ENCODE measurements around the gene ATP5F1B. TPM values are rescaled to one million over a fixed set of nuclear protein-coding genes. Genes with fewer than 3 reads are reported as not detected.

The ATP5F1B gene
- total RNA-seq, 1 experiment from 2014 or later = 999 TPM

- ATAC-seq (peak; percentile 70), DNase-seq (ENCODE audit: low read depth, low spot score) (peak; percentile 71)
- Histone ChIP-seq H3K9me3 (ENCODE audit: control insufficient read depth, insufficient read depth, low read depth, low read length) (no peaks in the 10 kb centered on the region), H3K36me3 (ENCODE audit: control insufficient read depth, insufficient read depth, low read length) (peaks cover 10% of the 10 kb centered on the region), H3K4me1 (ENCODE audit: control insufficient read depth, insufficient read depth, low read length) (no peaks in the 10 kb centered on the region; the same call in 1 of the 2 replicates), H3K27me3 (ENCODE audit: control insufficient read depth, insufficient read depth, low read length) (no peaks in the 10 kb centered on the region), H3K27ac (ENCODE audit: low read length) (no peak overlapping the region), H3K4me3 (ENCODE audit: low read depth in 2 of 2, low read length in 2 of 2) (no peak overlapping the region)
- ChIA-PET CTCF (interaction anchor here (0.5 to 0.6 kb wide), 2 partner anchors 34 to 73 kb away, joined by 3 to 8 read pairs; partner anchors contain the start of gene RBMS2), POLR2A (interaction anchor here (0.6 kb wide), 1 partner anchor 13 kb away, joined by 3 read pairs; no protein-coding TSS in a partner anchor)
- TF ChIP-seq POLR2AphosphoS5 (IDR thresholded peaks at IDR 0.05; ENCODE audit: low read depth, low read length) = no peak
- peak; percentile 91 for TF ChIP-seq CTCF (IDR thresholded peaks at IDR 0.05)
- intact Hi-C loops (cut with micrococcal nuclease; ENCODE audit: unreplicated experiment) = loop anchor here (2.0 kb wide), 1 partner anchor 81 kb away; no protein-coding TSS in a partner anchor
- in situ Hi-C loops (cut with HindIII; ENCODE audit: low pct_unique_long_range_greater_than_20kb, low sequenced_read_pairs) = no loop called here
- no TSS peak for BruUV-seq (replicated peaks)
These were observed 51.7 kb downstream of the ATP5F1B start for GRCh38 chr12:56593909-56594621.

- Histone ChIP-seq H3K36me3 (ENCODE audit: control insufficient read depth, insufficient read depth, low read length) (peaks cover 4% of the 10 kb centered on the region; the same call in 1 of the 2 replicates), H3K4me1 (ENCODE audit: control insufficient read depth, insufficient read depth, low read length) (no peaks in the 10 kb centered on the region), H3K27ac (ENCODE audit: low read length) (no peak overlapping the region), H3K4me3 (ENCODE audit: low read depth in 2 of 2, low read length in 2 of 2) (no peak overlapping the region), H3K27me3 (ENCODE audit: control insufficient read depth, insufficient read depth, low read length) (no peaks in the 10 kb centered on the region), H3K9me3 (ENCODE audit: control insufficient read depth, insufficient read depth, low read depth, low read length) (no peaks in the 10 kb centered on the region)
- TF ChIP-seq REST (IDR thresholded peaks at IDR 0.05; ENCODE audit: insufficient read depth in 1 of 2, low read depth in 2 of 2, low read length in 1 of 2) = no peak
- no peak for TF ChIP-seq TCF7L2 (IDR thresholded peaks at IDR 0.05; ENCODE audit: low read depth, low read length)
- TF ChIP-seq POLR2AphosphoS5 (IDR thresholded peaks at IDR 0.05; ENCODE audit: low read depth, low read length) = no peak
- TF ChIP-seq SIN3A (IDR thresholded peaks at IDR 0.05; ENCODE audit: borderline replicate concordance, insufficient read depth, low read depth, low read length) = no peak
- TF ChIP-seq CTCF (IDR thresholded peaks at IDR 0.05) = no peak
- BruUV-seq (replicated peaks) = TSS peak; percentile 49
- in situ Hi-C loops (cut with HindIII; ENCODE audit: low pct_unique_long_range_greater_than_20kb, low sequenced_read_pairs) (no loop called here), intact Hi-C loops (cut with micrococcal nuclease; ENCODE audit: unreplicated experiment) (no loop called here)
- CTCF ChIA-PET = no interaction called here
- ATAC-seq (no peak), DNase-seq (ENCODE audit: low read depth, low spot score) (no peak)
- POLR2A ChIA-PET = no interaction called here
These were observed 53.8 kb downstream of the ATP5F1B start for GRCh38 chr12:56591961-56592360.
